ENCODE measurements around the gene NPR3. TPM values are rescaled to one million over a fixed set of nuclear protein-coding genes. Genes with fewer than 3 reads are reported as not detected.

Gene NPR3
- total and polyA plus RNA-seq, 2 donors (not counting 1 experiment from before 2014, with no cell fraction given): 14.9 to 87.3 TPM

- no peaks in the 10 kb centered on the region for H3K27me3 ChIP-seq (ENCODE audit: control insufficient read depth, insufficient read depth, low read length)
- TF ChIP-seq CTCF (conservative IDR thresholded peaks at IDR 0.05 in 1 of 2, IDR thresholded peaks at IDR 0.05 in 1 of 2; ENCODE audit: low read depth in 1 of 2, low read length in 2 of 2) (no peak), EZH2 (IDR thresholded peaks at IDR 0.05; ENCODE audit: low read length, missing control alignments) (no peak)
- no peak for DNase-seq (ENCODE audit: low read depth in 2 of 2)
- no peaks in the 10 kb centered on the region for H3K9me3 ChIP-seq (ENCODE audit: control insufficient read depth, insufficient read depth, low read depth, low read length)
- no peak overlapping the region for H3K9ac ChIP-seq (ENCODE audit: insufficient read depth, low read length)
- no peaks in the 10 kb centered on the region for H3K36me3 ChIP-seq (ENCODE audit: control insufficient read depth, insufficient read depth, low read length)
- no peak overlapping the region for H3K4me3 ChIP-seq (replicated peaks in 1 of 4; ENCODE audit: control extremely low read depth in 1 of 4, insufficient read depth in 1 of 4, low read depth in 3 of 4, low read length in 4 of 4)
- H3K79me2 ChIP-seq (ENCODE audit: control insufficient read depth, insufficient read depth, low read length): no peaks in the 10 kb centered on the region
- H4K20me1 ChIP-seq (ENCODE audit: control insufficient read depth, extremely low read depth, insufficient read depth, low read length): no peaks in the 10 kb centered on the region
- H3K4me1 ChIP-seq (ENCODE audit: control insufficient read depth, extremely low read depth, insufficient read depth, low read length): peaks cover 14% of the 10 kb centered on the region
- no peak overlapping the region for H2AFZ ChIP-seq (ENCODE audit: low read length)
- no peak overlapping the region for H3K4me2 ChIP-seq (ENCODE audit: extremely low read depth, insufficient read depth, low read length)
- H3K27ac ChIP-seq (ENCODE audit: insufficient read depth, low read length): no peak overlapping the region
Observed at GRCh38 chr5:32770444-32770843, 59.3 kb downstream of the NPR3 start.

- no peaks in the 10 kb centered on the region for H3K79me2 ChIP-seq (ENCODE audit: control insufficient read depth, insufficient read depth, low read length)
- no peak overlapping the region for H3K4me3 ChIP-seq (replicated peaks in 1 of 4; ENCODE audit: control extremely low read depth in 1 of 4, insufficient read depth in 1 of 4, low read depth in 3 of 4, low read length in 4 of 4)
- H3K4me1 ChIP-seq (ENCODE audit: control insufficient read depth, extremely low read depth, insufficient read depth, low read length): peaks cover 14% of the 10 kb centered on the region
- TF ChIP-seq CTCF (conservative IDR thresholded peaks at IDR 0.05 in 1 of 2, IDR thresholded peaks at IDR 0.05 in 1 of 2; ENCODE audit: low read depth in 1 of 2, low read length in 2 of 2) (no peak), EZH2 (IDR thresholded peaks at IDR 0.05; ENCODE audit: low read length, missing control alignments) (no peak)
- H3K27ac ChIP-seq (ENCODE audit: insufficient read depth, low read length): no peak overlapping the region
- H4K20me1 ChIP-seq (ENCODE audit: control insufficient read depth, extremely low read depth, insufficient read depth, low read length): no peaks in the 10 kb centered on the region
- no peak for DNase-seq (ENCODE audit: low read depth in 2 of 2)
- H3K27me3 ChIP-seq (ENCODE audit: control insufficient read depth, insufficient read depth, low read length): no peaks in the 10 kb centered on the region
- H2AFZ ChIP-seq (ENCODE audit: low read length): no peak overlapping the region
- no peak overlapping the region for H3K9ac ChIP-seq (ENCODE audit: insufficient read depth, low read length)
- H3K4me2 ChIP-seq (ENCODE audit: extremely low read depth, insufficient read depth, low read length): no peak overlapping the region
- H3K36me3 ChIP-seq (ENCODE audit: control insufficient read depth, insufficient read depth, low read length): no peaks in the 10 kb centered on the region
- H3K9me3 ChIP-seq (ENCODE audit: control insufficient read depth, insufficient read depth, low read depth, low read length): no peaks in the 10 kb centered on the region
Observed at GRCh38 chr5:32771037-32771436, 59.9 kb downstream of the NPR3 start.

- H3K79me2 ChIP-seq (ENCODE audit: control insufficient read depth, insufficient read depth, low read length): no peaks in the 10 kb centered on the region
- no peaks in the 10 kb centered on the region for H3K9me3 ChIP-seq (ENCODE audit: control insufficient read depth, insufficient read depth, low read depth, low read length)
- H2AFZ ChIP-seq (ENCODE audit: low read length): no peak overlapping the region
- DNase-seq (ENCODE audit: low read depth in 2 of 2): no peak
- no peaks in the 10 kb centered on the region for H3K27me3 ChIP-seq (ENCODE audit: control insufficient read depth, insufficient read depth, low read length)
- no peaks in the 10 kb centered on the region for H3K36me3 ChIP-seq (ENCODE audit: control insufficient read depth, insufficient read depth, low read length)
- no peaks in the 10 kb centered on the region for H4K20me1 ChIP-seq (ENCODE audit: control insufficient read depth, extremely low read depth, insufficient read depth, low read length)
- H3K27ac ChIP-seq (ENCODE audit: insufficient read depth, low read length): no peak overlapping the region
- no peak overlapping the region for H3K9ac ChIP-seq (ENCODE audit: insufficient read depth, low read length)
- H3K4me2 ChIP-seq (ENCODE audit: extremely low read depth, insufficient read depth, low read length): no peak overlapping the region
- no peak overlapping the region for H3K4me3 ChIP-seq (replicated peaks in 1 of 4; ENCODE audit: control extremely low read depth in 1 of 4, insufficient read depth in 1 of 4, low read depth in 3 of 4, low read length in 4 of 4)
- TF ChIP-seq EZH2 (IDR thresholded peaks at IDR 0.05; ENCODE audit: low read length, missing control alignments): no peak
- TF ChIP-seq CTCF (conservative IDR thresholded peaks at IDR 0.05 in 1 of 2, IDR thresholded peaks at IDR 0.05 in 1 of 2; ENCODE audit: low read depth in 1 of 2, low read length in 2 of 2): no peak
- H3K4me1 ChIP-seq (ENCODE audit: control insufficient read depth, extremely low read depth, insufficient read depth, low read length): no peaks in the 10 kb centered on the region
Observed at GRCh38 chr5:32773944-32774343, 62.8 kb downstream of the NPR3 start.

Measured in fibroblast of lung (primary cell).